Esophagus squamous epithelium (tissue), 4 donors: ENCODE data around the gene ABHD8.

Experiments
- CTCF ChIP-seq, 6 experiments: fragments of 450-650 bp in 4 of 6; fragments of 200-600 bp in 2 of 6; sonication (generic) in 2 of 6; IDR thresholded peaks; one replicate each; pipeline ENCODE4 v1.5.1; 2016 to 2019; ENCODE audit warnings: antibody characterized with exemption in 6 of 6, mild to moderate bottlenecking in 4 of 6, moderate library complexity in 4 of 6
- POLR2A ChIP-seq, 4 donors: fragments of 450-650 bp; IDR thresholded peaks; one replicate each; pipeline ENCODE4 v1.6.1; 2017; ENCODE audit warnings: antibody characterized with exemption in 4 of 4, mild to moderate bottlenecking in 4 of 4, moderate library complexity in 3 of 4

- no peak for TF ChIP-seq CTCF (IDR thresholded peaks at IDR 0.05)
- TF ChIP-seq POLR2A (IDR thresholded peaks at IDR 0.05), result no peak
Observed at GRCh38 chr19:17279436-17279835, 23.8 kb downstream of the ABHD8 start.
